LHCN-M2 (cell line): ENCODE results near the gene CGNL1. TPM values are rescaled to one million over a fixed set of nuclear protein-coding genes. Genes with fewer than 3 reads are reported as not detected.

Experiments used
- DNase-seq: peaks from one replicate; pipeline ENCODE4 v3.0.0-alpha.2; 2012; ENCODE audit warnings: low read depth
- total RNA-seq: library from RNA; depleted of rRNA; stranded (reverse); fragments of >200 nt; gene quantifications from 2 replicates; pipeline ENCODE4 v1.2.3, GENCODE V29; 2014

The CGNL1 gene
- total RNA-seq, 1 experiment from 2014 or later, result 2.0 TPM

DNA sequence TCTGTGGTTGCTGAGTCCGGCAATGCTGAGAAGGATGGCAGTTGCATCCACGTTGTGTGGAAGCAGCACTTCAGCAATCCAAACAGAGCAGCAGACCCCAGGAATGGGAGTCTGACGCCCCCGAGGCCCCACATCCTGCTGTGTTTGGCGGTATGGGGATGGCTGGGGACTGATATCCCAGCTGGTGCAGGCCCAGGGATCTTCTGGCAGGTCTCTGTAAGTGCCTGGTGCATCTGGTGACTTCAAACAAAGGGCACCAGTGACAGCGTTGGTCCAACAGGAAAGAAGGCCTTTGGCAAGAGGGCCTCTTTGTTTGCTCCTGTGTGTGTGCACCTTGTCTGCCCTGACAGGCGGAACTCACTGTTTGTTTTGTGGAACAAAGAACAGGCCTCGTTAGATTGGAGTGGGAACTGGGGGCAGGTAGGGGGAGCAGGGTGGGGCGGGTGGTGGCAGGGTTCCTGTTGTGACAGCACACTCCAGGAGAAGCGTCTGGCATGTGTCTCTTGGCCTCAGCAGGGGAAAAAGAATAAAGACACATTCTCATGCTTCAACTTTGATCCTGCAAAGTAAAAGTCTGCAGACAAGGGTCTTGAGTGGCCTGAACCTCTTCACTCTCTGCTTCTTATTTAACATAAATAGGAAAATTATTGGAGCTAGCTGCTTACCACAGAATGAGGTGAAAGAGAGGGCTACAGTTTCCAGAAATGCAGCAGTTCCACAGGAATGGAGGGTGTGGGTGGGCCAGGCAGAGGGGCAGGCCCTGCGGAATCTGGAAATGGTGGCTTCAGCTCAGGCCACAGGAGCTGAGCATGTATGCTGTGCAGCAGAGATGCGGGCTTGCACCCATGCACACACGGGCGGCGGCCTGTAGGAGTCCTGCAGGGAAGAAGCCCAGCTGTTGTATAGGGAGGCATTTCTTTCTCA lies 120.9 kb downstream of the CGNL1 start:
- no peak for DNase-seq

DNA sequence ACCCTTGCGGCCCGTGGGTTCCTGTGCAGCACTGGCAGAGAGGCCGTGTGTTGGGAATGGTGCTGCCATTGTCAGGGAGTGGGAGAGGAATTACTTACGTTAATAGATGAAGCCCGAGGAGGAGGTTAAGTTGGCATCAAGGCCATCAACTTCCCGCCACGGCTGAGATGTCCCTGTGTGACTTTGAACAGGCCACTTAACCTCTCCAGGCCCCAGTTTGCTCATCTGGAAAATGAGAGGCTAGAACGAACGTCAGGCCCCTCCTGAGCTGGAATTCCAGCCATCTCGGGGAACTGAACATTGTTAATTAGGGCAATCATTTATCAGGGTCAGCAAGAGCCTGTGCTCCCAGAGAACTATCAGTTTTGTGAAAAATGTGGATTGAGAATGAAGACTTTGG lies 124.0 kb downstream of the CGNL1 start:
- DNase-seq, result no peak

DNA sequence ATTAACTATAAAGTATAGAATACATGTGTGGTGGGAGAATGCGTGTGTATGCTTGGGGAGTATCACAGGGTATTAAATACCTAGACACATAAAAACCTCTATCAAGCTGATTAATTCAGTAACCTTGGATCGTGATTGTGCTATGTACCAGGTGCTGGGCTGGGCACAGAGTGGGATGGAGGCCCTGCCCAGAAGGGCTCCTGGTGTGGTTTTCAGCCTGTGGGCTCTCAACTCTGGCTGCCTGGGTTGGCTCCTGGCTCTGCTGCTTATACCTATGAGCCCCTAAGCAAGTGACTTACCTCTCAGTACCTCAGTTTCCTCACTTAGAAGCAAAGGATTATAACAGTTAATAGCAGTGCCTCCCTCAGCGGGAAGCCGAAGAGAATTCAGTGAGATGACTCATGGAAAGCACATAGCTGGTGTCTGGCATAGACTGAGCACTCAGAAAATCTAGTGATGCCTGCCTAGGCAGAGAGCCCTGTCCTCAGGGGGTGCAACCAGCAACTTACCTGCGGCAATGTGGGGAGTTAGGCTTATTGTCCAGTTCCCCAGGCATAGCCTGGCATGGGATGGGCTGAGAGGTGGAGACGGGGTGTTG lies 124.8 kb downstream of the CGNL1 start:
- no peak for DNase-seq

DNA sequence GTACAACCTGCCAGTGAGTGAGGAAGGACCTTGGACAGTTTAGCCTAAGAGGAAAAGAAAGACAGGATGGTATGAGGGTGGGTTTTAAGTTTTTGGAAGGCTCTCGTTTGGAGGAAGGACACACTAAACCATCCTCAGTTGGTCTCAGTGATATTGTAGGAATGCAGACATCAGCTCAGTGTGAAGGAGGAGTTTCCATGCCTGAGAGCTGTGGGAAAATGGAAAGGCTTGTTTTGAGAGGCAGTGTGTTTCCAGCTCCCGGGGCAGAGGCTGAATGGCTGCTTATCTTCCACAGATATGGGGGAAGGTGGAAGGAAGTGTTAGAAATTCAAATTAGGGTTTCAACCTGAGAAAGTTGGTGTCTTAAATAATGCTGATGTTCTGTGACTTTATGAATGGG lies 125.8 kb downstream of the CGNL1 start:
- no peak for DNase-seq

DNA sequence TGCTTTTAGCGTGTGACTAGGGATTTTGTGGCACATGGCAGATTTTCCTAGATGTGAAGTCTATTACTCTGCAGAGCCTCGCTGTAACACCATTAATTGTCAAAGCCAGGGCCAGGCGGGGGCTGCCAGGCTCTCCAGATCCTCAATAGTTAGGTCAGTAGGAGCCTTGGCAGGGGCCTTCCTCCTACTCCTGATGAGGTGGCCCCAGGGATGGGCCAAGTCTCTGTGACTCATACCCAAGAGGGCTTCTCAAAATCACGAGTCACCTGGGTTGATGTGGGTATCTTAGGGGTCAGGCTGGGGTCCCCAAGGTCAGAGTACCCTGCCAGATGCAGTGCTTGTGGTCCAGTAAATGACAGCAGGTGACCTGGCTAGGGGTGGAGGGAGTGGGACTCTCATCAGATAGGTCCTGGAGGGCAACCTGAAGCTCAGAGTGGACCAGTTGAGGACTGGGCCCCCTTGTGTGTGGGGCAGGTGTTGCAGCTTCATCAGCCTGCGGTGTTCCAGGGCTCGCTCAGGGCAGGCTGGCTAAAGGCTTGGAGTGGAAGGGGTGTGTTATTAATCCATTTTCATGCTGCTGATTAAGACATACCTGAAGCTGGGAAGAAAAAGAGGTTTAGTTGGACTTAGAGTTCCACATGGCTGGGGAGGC lies 126.9 kb downstream of the CGNL1 start:
- no peak for DNase-seq

DNA sequence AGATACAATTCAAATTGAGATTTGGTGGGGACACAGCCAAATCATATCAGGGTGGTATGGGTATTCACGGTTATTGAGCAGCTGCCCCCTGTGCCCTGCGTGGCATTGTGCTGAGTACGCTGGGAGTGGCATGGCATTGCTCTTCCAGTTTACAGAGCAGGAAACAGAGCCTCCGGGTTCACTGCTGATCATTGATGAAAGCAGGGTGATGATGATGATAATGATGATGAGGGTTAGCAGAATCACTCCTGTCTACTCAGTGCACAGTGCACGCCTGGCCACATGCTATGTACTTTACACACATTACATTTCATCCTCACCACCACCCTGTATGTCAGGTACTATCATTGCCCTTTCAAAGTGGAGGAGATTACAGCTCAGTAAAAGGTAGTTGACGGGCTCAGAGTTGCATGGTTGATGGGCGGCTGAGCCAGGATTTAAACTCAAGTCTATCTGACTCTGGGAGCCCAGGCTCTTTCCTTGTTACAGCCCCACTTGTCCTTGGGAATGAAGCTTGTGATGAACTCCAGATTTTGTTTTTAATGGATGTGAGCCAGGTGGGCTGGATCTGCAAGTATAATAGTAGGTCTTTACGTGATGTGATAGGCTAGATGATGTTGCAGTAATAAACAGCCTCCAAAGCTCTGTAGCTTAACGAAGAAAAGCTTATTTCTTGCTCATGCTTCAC lies 127.8 kb downstream of the CGNL1 start:
- DNase-seq, result no peak

DNA sequence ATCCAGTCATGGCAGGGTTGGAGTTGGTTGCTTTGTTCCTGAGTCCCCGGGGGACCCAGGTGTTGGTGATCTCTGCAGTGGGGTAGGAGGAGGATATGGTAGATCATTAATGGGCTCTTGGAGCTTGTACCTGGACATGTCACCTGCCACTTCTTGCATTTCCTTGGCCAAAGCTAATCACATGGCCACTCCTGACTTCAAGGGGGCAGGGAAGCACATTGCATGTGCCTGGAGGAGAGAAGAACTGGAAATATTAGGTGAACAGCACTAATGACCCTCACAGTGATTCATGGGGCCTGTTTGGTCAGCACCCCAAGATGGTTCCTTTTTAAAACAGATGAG lies 128.3 kb downstream of the CGNL1 start:
- no peak for DNase-seq

DNA sequence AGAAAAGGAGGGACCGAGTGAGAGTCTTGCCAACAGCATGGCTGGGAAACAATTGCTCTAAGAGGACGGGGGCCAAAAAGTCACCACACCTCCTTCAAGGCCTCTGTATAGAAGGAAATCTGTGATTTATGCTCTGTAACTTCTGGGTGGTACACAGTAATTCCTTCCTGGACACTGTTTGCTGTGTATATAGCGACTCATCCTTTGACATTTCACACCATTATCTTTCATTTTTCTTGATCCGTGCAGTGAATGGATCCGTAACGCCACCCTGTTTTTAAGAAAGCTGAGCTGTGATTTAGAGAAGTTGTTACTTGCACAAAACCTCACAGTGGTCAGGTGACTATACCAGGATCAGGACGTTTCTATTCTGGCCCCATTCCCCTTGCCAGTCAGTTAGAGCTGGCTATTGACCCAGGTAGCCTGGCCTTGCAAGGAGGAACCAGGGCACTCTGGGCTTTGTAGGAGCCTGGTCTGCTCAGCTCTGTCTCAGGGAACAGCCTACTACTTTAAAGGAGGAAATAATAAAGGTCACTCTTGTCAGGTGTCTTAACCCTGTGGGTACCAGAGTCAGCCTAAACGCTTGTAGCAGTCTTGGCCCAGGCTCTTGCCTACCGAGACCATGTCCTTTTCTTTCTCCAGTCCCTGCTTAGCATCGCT lies 128.9 kb downstream of the CGNL1 start:
- peak; percentile 47 for DNase-seq

DNA sequence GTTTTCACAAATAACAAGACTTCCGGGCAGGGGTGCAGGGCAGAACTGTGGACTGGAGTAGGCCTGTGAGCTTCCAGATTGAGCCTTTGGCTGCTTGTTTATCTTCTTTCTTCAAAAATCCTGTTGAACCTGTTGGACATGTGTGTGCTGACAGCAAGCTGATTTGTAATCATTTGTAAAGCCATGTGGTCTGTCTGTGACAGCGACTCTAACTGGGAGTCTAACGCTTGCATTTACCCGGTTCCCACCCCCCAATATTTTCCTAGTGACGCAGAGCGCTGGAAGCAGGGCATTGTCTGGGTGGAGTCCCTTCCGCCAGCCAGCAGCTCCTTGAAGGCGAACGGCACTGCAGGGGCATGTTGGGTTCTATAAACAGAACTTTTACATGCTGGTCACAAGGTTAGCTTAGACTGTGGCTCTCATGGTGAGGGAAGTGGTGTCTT lies 129.7 kb downstream of the CGNL1 start:
- no peak for DNase-seq

DNA sequence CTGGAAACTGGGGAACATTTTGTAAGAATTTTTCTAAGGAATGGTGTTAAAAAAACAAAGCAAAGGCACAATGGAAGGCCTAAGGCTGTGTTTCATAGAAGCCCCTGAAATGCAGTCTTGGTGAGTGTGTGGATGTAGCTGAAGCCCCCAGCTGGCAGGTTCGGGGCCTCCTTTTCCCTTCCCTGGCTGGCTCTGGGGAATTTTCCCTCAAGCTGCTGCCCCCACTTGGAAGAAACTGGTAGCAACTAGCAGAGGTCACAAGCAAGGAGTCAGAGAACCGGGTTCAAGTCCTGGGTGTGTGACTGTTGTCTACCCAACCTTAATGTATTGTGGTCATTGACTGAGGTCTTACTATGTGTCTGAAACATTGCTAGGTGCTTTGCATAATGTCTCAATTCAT lies 130.1 kb downstream of the CGNL1 start:
- DNase-seq, result no peak

DNA sequence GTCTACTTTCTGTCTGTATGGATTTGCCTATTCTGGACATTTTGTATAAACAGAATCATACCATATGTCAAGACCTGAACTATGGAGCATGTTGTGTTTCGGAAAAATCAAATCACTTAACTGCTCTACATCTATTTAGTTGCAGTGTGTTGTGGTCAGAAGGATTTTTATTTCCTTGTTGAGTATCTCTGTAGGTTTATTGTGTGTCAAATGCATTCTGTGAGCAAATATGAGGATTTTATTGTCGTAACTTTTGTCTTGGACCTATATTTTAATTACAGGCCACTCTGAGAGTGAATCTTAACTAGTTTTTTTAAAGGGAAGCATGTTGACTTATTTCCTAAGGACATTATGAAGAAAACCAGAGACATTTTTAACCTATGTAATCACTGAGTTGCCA lies 130.8 kb downstream of the CGNL1 start:
- DNase-seq, result no peak

DNA sequence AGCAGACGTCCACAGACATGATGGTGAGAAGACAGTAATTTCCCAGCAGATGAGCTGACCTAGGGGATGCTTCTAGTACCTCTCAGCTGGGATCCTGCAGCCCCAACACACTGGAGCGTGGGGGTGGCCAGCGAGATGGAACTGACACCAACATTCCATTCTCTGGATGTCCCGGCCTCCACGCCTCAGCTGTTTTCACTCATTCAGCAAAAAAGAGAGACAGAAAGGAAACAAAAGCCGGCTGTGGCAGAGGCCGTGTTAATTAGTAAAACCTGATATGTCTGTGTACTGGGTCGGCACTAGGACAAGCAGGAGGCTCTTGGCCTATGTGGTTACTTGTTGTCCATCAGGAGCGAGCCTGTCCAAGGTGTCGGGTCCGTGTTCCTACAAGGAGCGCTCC lies 132.8 kb downstream of the CGNL1 start:
- peak; percentile 72 for DNase-seq

DNA sequence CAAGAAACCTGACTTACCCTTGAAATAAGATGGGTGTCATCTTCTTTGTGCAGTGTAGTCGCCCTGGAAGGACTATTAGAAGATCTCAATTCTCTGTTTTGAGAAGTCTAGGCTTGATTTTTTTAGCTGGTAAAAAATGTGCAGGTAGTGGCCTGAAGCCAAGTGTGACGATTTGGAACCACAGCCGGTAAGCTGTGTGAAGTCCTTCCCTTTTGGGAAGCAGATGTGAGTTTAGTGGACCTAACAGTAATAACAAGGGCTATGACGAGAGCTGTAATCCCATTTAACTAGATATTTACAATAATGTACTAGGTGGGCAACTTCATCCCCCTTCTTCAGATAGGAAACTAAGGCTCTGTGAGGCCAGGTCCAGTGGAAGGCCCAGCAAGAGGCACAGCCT lies 133.7 kb downstream of the CGNL1 start:
- peak; percentile 44 for DNase-seq

DNA sequence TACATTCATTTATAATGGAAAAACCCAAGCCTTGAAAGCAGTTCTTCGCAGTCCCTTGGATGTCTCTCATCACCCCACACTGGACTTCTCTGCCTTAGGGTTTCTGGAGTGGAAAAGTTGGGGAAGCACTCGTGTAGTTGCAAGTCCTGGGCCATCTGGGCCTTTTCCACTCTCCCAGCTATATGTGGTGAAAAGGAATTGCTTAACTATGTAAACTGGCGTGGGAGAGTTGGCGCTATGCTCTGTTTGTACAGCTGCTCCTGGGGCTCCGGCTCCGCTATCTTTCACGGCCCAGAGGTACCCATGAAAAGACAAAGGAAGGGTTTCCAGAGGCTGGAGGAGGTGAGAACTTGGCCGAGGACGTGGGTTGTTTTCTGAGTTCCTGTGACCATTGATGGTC lies 134.3 kb downstream of the CGNL1 start:
- DNase-seq, result peak; percentile 95

DNA sequence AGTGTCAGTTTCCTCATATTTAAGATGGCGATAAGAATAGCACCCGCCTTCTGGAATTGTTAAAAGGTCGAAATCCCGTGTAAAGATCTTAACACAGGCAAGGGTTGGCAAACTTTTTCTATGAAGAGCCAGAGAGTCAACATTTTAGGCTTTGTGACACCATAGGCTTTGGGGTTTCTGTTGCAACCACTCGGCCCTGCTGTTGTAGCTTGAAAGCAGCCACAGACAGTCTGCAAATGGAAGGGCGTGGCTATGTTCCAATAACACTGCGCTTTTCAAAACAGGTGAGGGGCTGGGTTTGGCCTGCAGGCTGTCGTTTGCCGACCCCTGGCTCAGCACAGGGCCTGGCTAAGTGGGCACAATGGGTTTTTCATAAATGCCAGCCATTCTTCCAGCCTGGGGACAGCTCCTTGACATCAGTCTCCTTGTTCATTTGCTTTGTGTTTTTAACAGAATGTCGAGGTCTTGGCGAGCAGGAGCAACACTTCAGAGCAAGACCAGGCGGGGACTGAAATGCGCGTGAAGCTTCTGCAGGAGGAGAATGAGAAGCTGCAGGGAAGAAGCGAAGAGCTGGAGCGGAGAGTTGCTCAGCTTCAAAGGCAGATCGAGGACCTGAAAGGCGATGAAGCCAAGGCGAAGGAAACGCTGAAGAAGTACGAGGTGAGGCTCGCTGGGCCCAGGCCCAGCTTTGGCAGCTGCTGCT lies 140.2 kb downstream of the CGNL1 start:
- no peak for DNase-seq

DNA sequence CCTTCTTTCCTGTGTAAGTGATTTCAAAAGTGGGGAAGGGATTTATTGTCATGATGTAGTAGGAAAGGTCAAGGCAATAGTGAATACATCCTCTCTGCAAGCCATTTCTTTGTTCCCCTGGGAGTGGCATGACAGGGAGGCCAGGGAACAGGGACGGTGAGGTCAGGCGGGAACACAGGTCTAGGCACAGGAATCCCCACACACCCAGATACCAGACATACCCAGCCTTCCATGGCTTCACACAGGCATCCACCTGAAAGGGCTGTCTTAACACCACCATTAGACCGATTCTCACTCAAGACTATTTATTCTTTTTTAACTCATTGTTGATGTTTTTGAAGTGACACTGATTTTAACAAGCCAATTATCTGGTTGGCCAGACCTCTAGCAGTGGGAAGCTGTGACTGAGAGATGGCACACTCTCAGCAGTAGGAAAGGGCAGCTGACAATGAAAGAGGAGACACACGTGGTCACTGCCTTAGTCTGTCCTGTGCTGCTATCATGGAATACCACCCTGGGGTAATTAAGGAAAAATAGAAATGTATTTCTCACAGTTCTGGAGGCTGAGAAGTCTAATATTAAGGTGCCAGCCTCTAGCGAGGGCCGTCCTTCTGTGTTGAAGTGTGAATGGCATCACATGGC lies 140.8 kb downstream of the CGNL1 start:
- DNase-seq, result no peak

DNA sequence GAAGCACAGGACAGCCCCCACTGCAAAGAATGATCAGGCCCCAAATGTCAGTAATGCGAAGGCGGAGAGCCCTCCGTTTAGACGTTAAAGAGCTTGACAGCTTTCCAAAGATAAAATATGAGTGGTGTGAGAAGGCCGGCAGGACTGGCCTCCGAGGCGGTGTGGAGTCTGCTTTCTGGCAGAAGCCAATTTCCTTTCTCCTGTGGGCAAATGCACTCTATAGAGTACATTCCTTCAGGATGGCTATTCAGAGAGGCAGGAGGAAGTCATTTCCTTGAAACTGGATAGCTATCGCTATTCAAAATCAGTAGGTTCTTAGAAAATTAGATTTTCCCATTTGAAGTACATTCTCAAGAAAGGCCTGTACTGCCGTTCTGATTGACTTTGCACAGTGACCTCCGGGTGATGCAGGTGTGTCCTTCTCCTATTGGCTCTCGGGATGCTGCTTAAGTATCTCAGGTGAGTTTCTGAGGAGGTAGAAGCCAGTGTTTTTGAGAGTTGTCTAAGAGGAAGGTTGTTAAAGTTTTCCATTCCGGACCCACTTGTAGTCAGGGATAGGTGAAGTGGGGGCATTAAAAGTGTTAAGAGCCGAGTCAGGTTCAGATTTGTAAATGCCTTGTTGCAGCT lies 142.6 kb downstream of the CGNL1 start:
- DNase-seq, result no peak

DNA sequence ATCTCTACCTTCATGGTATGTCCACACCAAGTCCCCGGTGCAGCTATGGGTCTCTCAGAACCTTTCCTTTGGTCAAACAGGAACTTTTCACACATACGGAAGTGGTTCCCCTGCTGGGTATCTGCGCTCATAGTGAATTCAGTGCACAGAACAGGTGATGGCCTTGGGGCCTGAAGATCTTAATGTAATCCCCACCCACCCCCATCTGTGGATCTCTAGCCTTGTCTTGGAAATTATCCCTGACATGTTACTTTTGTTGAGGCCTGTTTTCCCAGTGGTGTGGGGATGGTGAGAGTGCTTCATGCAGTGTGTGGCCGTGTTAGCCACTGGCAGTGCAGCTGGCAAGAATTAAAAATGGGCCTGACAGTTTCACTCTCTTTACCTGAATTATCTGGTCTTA lies 143.5 kb downstream of the CGNL1 start:
- DNase-seq, result no peak

DNA sequence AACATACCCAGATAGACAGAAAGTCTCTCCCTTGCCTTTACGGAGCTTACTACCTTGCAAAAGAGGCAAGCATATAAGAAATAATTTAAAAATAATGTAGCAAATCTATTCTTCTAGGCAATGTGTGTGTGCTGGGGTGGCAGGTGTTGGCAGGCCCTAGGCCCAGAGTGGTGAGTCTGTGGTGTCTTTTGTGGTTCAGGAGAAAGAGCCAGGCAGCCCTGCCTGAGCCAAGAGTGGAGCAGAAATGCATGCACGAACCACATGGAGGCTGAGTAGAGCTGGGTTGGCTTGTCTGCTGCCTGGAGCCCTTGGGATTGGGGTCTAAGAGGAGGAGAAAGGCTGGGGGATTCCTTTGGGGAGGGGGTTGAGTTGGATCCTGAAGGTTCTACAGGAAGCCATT lies 145.2 kb downstream of the CGNL1 start:
- no peak for DNase-seq

DNA sequence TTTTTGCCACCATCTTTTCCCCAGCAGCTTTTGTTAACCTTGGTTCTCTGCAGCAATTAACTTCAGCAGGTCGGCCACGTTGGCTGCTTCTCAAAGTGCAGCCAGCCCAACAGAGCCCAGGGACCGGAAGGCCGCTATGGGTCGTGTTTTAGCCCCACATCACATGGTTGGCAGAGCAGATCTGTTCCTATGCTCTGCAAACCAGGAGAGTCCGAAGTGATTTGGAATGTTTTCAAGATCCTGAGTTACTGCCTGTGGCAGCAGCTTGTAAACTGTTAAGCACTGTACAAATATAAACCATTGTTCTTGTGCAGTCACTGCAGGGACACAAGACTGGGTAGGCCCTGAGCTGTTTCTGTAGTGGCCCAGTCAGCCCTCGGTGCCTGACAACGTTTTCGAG lies 145.8 kb downstream of the CGNL1 start:
- DNase-seq, result no peak
